NB4 (cell line): ENCODE results near the gene PECR.

Source experiments
- POLR2A ChIP-seq: IDR thresholded peaks from 2 replicates; pipeline ENCODE4 v1.6.1; 2011; ENCODE audit warnings: mild to moderate bottlenecking; ENCODE audit not compliant: insufficient read length; ENCODE audit errors: extremely low read depth
- TF ChIP-seq, protein P1 (sequence below): IDR thresholded peaks from one replicate; pipeline ENCODE4 v1.5.1; 2012; ENCODE audit warnings: low read depth, low read length

DNA sequence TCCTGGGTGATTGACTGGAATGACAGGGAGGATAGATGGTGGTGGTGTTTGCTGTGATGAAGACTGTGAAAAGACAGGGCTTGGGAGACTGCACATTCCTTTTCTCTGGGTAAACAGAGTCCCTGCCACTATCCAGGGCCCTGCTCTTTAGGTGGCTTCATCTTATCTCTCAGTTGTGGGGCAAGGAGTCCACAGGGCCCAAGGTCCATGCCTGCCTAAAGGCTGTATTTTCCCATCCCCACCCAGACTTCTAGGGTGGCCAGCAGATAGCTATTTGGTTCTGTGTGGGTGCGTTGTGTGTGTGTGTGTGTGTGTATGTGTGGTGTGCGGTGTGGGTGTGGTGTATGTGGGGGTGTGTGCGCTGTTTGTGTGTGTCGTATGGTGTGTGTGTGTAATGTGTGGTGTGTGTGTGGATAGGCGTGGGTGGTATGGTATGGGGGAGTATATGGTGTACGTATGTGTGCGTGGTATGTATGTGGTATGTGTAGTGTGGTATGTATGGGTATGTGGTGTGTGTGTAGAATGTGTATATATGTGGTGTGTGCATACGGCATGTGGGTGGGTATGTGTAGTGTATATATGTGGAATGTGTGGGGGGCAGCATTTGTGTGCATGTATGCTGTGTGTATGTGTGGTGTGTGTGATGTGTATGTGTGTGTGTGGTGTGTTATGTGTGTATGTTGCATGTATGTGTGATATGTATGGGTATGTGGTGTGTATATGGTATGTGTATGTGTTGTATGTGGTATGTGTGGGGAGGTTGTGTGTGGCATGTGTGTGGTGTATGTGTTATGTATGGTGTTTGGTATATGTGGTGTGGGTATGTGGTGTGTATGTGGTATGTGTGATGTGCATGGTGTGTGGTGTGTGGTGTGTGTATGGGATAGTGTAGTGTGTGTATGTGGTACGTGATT is 17.1 kb upstream of the PECR start:
- TF ChIP-seq, protein P1, sequence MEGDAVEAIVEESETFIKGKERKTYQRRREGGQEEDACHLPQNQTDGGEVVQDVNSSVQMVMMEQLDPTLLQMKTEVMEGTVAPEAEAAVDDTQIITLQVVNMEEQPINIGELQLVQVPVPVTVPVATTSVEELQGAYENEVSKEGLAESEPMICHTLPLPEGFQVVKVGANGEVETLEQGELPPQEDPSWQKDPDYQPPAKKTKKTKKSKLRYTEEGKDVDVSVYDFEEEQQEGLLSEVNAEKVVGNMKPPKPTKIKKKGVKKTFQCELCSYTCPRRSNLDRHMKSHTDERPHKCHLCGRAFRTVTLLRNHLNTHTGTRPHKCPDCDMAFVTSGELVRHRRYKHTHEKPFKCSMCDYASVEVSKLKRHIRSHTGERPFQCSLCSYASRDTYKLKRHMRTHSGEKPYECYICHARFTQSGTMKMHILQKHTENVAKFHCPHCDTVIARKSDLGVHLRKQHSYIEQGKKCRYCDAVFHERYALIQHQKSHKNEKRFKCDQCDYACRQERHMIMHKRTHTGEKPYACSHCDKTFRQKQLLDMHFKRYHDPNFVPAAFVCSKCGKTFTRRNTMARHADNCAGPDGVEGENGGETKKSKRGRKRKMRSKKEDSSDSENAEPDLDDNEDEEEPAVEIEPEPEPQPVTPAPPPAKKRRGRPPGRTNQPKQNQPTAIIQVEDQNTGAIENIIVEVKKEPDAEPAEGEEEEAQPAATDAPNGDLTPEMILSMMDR = no peak
- TF ChIP-seq POLR2A = no peak
